Chondrocyte (in vitro differentiated cells): Measurements from ENCODE around the gene KCNH5. TPM values are rescaled to one million over a fixed set of nuclear protein-coding genes. Genes with fewer than 3 reads are reported as not detected.

Experiments used
- DNase-seq: peaks from one replicate; pipeline ENCODE4 v3.0.0; 2021; ENCODE audit warnings: mixed read lengths, low spot score
- H3K27ac Mint-ChIP-seq: one replicate; pipeline ENCODE4 v1.8.0; 2021; ENCODE audit warnings: mild to moderate bottlenecking, moderate library complexity, mixed read lengths; ENCODE audit not compliant: unreplicated experiment
- H3K27me3 Mint-ChIP-seq: 2 replicates; pipeline ENCODE4 v1.8.0; 2021; ENCODE audit warnings: low read depth, mixed read lengths
- H3K36me3 Mint-ChIP-seq: 2 replicates; pipeline ENCODE4 v1.8.0; 2021; ENCODE audit warnings: low read depth, mixed read lengths
- H3K4me1 Mint-ChIP-seq: 2 replicates; pipeline ENCODE4 v1.8.0; 2021; ENCODE audit warnings: low read depth, mild to moderate bottlenecking, mixed read lengths
- H3K4me3 Mint-ChIP-seq: one replicate; pipeline ENCODE4 v1.8.0; 2021; ENCODE audit warnings: mild to moderate bottlenecking, moderate library complexity, mixed read lengths; ENCODE audit not compliant: unreplicated experiment
- H3K9me3 Mint-ChIP-seq: 2 replicates; pipeline ENCODE4 v1.8.0; 2021; ENCODE audit warnings: low read depth, mixed read lengths
- total RNA-seq: library from RNA; stranded (reverse); gene quantifications from 3 replicates; pipeline ENCODE4 v1.2.1, GENCODE V29; 2021
- TF ChIP-seq, protein P1 (sequence below): fragments of 200-600 bp; sonication (generic); IDR thresholded peaks from 2 replicates; pipeline ENCODE4 v1.5.0; 2021; ENCODE audit warnings: antibody characterized with exemption, mild to moderate bottlenecking, moderate library complexity

KCNH5 gene
- total RNA-seq, 1 donor from 2014 or later, result not detected

DNA sequence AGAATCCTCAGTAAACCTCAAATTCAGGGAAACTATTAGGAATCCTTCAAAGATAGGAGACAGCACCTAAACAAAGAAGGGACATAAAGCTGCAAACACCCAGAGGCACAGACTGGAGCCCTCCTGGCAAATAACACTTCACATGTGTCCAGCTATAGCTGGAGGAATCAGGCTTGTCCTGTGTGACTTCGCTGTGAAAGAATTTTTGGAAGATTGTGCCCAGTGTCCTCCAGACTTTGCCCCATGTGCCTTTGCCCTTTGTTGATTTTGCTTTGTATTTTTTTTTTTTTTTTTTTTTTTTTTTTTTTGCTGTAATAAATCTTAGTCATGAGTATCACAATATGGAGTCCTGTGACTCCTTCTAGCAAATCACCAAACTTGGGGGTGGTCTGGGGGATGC is 136.8 kb downstream of the KCNH5 start:
- Mint-ChIP-seq H3K36me3 (no peaks in the 10 kb centered on the region), H3K27me3 (peaks cover 2% of the 10 kb centered on the region), H3K4me3 (no peak overlapping the region), H3K4me1 (no peaks in the 10 kb centered on the region), H3K27ac (no peak overlapping the region), H3K9me3 (no peaks in the 10 kb centered on the region)
- TF ChIP-seq, protein P1, sequence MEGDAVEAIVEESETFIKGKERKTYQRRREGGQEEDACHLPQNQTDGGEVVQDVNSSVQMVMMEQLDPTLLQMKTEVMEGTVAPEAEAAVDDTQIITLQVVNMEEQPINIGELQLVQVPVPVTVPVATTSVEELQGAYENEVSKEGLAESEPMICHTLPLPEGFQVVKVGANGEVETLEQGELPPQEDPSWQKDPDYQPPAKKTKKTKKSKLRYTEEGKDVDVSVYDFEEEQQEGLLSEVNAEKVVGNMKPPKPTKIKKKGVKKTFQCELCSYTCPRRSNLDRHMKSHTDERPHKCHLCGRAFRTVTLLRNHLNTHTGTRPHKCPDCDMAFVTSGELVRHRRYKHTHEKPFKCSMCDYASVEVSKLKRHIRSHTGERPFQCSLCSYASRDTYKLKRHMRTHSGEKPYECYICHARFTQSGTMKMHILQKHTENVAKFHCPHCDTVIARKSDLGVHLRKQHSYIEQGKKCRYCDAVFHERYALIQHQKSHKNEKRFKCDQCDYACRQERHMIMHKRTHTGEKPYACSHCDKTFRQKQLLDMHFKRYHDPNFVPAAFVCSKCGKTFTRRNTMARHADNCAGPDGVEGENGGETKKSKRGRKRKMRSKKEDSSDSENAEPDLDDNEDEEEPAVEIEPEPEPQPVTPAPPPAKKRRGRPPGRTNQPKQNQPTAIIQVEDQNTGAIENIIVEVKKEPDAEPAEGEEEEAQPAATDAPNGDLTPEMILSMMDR, result no peak
- DNase-seq, result no peak

DNA sequence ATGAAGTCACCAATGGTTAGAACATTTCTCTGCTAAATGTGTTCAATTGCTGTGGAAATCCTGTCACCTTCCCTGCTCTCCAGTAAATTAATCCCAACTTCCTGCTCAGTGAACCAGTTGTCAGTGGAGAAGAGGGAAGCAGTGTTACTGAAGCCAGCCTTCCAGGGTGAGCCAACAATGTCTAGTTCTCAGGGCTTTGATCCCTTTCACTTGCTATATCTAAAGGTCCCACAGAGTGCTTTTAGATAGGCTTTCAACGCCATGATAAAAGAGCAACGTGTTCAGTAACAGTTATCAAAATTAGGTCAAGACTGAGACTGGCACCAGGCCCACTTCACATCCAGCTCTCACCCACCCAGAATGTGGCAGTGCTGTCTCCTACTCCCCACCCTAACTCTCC is 139.7 kb downstream of the KCNH5 start:
- peaks cover under 1% of the 10 kb centered on the region for H3K27me3 Mint-ChIP-seq
- no peak overlapping the region for H3K27ac Mint-ChIP-seq
- no peaks in the 10 kb centered on the region for H3K36me3 Mint-ChIP-seq
- no peaks in the 10 kb centered on the region for H3K9me3 Mint-ChIP-seq
- no peak for DNase-seq
- TF ChIP-seq, protein P1, result no peak
- H3K4me3 Mint-ChIP-seq, result no peak overlapping the region
- no peaks in the 10 kb centered on the region for H3K4me1 Mint-ChIP-seq

DNA sequence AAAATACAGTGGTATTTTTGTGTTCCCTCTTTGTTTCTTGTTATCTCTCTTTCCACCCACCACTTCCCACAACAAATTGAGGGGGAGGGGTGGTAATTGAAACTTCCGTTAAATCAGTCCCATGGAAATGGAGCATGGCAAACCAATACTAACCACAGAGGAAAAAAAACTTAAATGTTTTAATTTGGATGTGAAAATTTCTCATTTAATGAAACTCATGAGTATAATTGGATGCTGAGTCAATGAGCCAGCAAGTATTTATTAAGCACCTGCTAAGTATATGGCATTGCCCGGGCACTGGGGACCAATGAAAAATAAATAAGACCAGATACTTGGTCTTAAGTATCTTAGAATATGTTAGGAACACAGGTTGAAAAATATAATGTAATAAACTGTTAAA is 147.5 kb downstream of the KCNH5 start:
- TF ChIP-seq, protein P1, result no peak
- H3K27me3 Mint-ChIP-seq, result no peaks in the 10 kb centered on the region
- no peak overlapping the region for H3K27ac Mint-ChIP-seq
- H3K36me3 Mint-ChIP-seq, result no peaks in the 10 kb centered on the region
- DNase-seq, result no peak
- no peaks in the 10 kb centered on the region for H3K9me3 Mint-ChIP-seq
- no peaks in the 10 kb centered on the region for H3K4me1 Mint-ChIP-seq
- no peak overlapping the region for H3K4me3 Mint-ChIP-seq

DNA sequence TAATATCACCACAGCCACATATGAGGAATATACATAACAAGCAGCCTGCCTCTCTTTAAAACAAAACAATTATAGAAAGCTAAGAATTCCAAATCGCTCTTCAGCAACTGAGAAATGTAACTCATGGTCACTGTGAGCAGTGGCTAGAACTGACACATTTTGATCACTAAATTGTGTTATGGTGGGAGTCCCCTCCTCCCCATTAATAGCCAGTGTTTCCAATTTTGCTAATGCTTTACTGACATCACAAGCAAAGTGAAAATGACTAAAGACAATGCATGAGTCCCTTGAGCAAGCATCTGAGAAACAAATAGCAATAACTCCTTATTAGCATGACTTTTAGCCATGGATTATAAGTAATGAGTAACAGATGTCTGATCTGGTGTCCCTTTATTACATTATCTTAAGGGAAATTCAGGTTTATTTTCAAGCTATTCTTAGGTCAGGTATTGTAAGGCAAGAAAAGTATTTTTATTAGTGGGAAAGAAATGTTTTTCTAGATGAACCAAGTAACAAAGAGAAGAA is 148.3 kb downstream of the KCNH5 start:
- no peak overlapping the region for H3K27ac Mint-ChIP-seq

DNA sequence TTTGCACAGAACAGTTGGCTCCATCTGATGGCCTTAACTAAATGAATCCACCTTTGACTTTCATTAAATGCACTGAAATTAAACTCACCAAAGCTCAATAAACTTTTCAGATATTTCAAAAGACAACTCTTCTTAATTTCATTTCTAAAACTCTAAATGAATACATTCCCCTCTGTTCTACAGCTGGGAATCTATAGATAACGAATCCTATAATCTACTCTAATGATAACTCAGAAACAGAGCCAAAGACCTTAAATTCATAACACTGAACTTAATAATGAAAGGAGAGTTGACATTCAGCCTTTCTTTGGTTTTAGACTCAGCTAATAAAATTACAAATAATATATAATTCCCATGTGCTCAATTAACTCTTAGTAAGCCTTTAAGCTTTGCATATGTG is 150.5 kb downstream of the KCNH5 start:
- Mint-ChIP-seq H3K4me1 (no peaks in the 10 kb centered on the region), H3K27ac (no peak overlapping the region), H3K9me3 (peaks cover 3% of the 10 kb centered on the region), H3K4me3 (no peak overlapping the region), H3K27me3 (no peaks in the 10 kb centered on the region), H3K36me3 (no peaks in the 10 kb centered on the region)
- TF ChIP-seq, protein P1, result no peak
- DNase-seq, result no peak

More for the DNA sequence above, 148.3 kb downstream of the KCNH5 start:
- TF ChIP-seq, protein P1, result no peak
- H3K36me3 Mint-ChIP-seq, result no peaks in the 10 kb centered on the region
- H3K4me3 Mint-ChIP-seq, result no peak overlapping the region
- no peak for DNase-seq
- H3K9me3 Mint-ChIP-seq, result no peaks in the 10 kb centered on the region
- no peaks in the 10 kb centered on the region for H3K4me1 Mint-ChIP-seq
- H3K27me3 Mint-ChIP-seq, result no peaks in the 10 kb centered on the region
